K562 (cell line): ENCODE data around the gene LTBP1. TPM values are rescaled to one million over a fixed set of nuclear protein-coding genes. Genes with fewer than 3 reads are reported as not detected.
A peak's percentile ranks its signal among the peaks of the same experiment; 100 is the strongest.

Experiments
- CBFA2T3 ChIP-seq: fragments of 450-650 bp; IDR thresholded peaks from 2 replicates; pipeline ENCODE4 v1.6.1; 2017
- CEBPB ChIP-seq: fragments of 450-650 bp; IDR thresholded peaks from 2 replicates; pipeline ENCODE4 v1.6.1; 2016; ENCODE audit warnings: missing genetic modification characterization, missing compliant biosample characterization
- DMBX1 ChIP-seq: fragments of 250-450 bp; sonication (Bioruptor Pico); IDR thresholded peaks from 2 replicates; pipeline ENCODE4 v1.8.0; 2022; ENCODE audit warnings: inconsistent platforms, mild to moderate bottlenecking, moderate library complexity, borderline replicate concordance
- ERF ChIP-seq: fragments of 450-650 bp; formaldehyde crosslinking; IDR thresholded peaks from 2 replicates; pipeline ENCODE4 v1.4.0; 2020; ENCODE audit warnings: mild to moderate bottlenecking, mixed read lengths
- HCFC1 ChIP-seq: IDR thresholded peaks from 2 replicates; pipeline ENCODE4 v1.6.1; 2012; ENCODE audit warnings: low read depth, low read length, improper control_type of control experiment
- MEF2D ChIP-seq: conservative IDR thresholded peaks from 2 replicates; pipeline ENCODE4 v1.6.1; 2016; ENCODE audit warnings: low read depth, missing genetic modification characterization, missing compliant biosample characterization
- MXI1 ChIP-seq: IDR thresholded peaks from 2 replicates; pipeline ENCODE4 v1.6.1; 2011; ENCODE audit warnings: low read depth, mild to moderate bottlenecking, improper control_type of control experiment, low read length
- NCOA1 ChIP-seq: fragments of 450-650 bp; IDR thresholded peaks from 2 replicates; pipeline ENCODE4 v1.6.1; 2016; ENCODE audit warnings: low read depth
- RCOR1 ChIP-seq, 2 experiments: IDR thresholded peaks; 2 replicates each; pipeline ENCODE4 v1.6.1; 2012; ENCODE audit warnings: low read depth in 2 of 2, low read length in 2 of 2, borderline replicate concordance in 1 of 2, improper control_type of control experiment in 1 of 2
- SMARCA4 ChIP-seq: fragments of 450-650 bp; IDR thresholded peaks from 2 replicates; pipeline ENCODE4 v1.6.1; 2016
- SMARCC2 ChIP-seq: fragments of 450-650 bp; IDR thresholded peaks from 2 replicates; pipeline ENCODE4 v1.6.1; 2017; ENCODE audit warnings: antibody characterized with exemption, moderate library complexity, mild to moderate bottlenecking, low read depth
- SRSF3 ChIP-seq: fragments of 200-400 bp; formaldehyde crosslinking; IDR thresholded peaks from 2 replicates; pipeline ENCODE4 v1.6.1; 2016; ENCODE audit warnings: mild to moderate bottlenecking, low read length, moderate library complexity; ENCODE audit not compliant: insufficient read depth
- SUPT5H ChIP-seq: fragments of 450-650 bp; IDR thresholded peaks from 2 replicates; pipeline ENCODE4 v1.6.1; 2016
- TCF3 ChIP-seq: sonication (generic); formaldehyde crosslinking; IDR thresholded peaks from 2 replicates; pipeline ENCODE4 v1.4.0; 2020; ENCODE audit warnings: mild to moderate bottlenecking, missing genetic modification reagents
- polyA plus RNA-seq, 8 experiments: library from polyadenylated mRNA; depleted of rRNA in 4 of 8; stranded (reverse) in 5 of 8; unstranded in 3 of 8; fragments of >200 nt; fragmentation: Nextera tagmentation in 2 of 8; fragmentation: Illumina TruSeq in 1 of 8; extraction: Ambion mirVana in 2 of 8; extraction: Trizol in 1 of 8; gene quantifications; 2 replicates each; pipeline versions ENCODE4 v1.2.1 to v1.2.3, GENCODE V29; 2011 to 2014; ENCODE audit warnings: inconsistent platforms in 1 of 8, missing spikeins in 1 of 8
- total RNA-seq, 7 experiments: library from RNA; depleted of rRNA in 6 of 7; stranded (reverse); fragments of >200 nt in 6 of 7; fragmentation: Illumina TruSeq in 2 of 7; extraction: Trizol in 2 of 7; gene quantifications; 2 replicates each; pipeline versions ENCODE4 v1.2.1 to v1.2.3, GENCODE V29; 2011 to 2021; ENCODE audit warnings: low replicate concordance in 1 of 7
- TF ChIP-seq, protein P1 (sequence below), 2 experiments: IDR thresholded peaks; 2 replicates each; pipeline ENCODE4 v1.6.1; 2012; ENCODE audit warnings: improper control_type of control experiment in 2 of 2, low read depth in 2 of 2, low read length in 2 of 2, borderline replicate concordance in 1 of 2
- TF ChIP-seq, protein P2 (sequence below): sonication (generic); formaldehyde crosslinking; IDR thresholded peaks from 2 replicates; pipeline ENCODE4 v1.8.0; 2023; ENCODE audit warnings: missing genetic modification reagents, mild to moderate bottlenecking, borderline replicate concordance
- TF ChIP-seq, protein P3 (sequence below): fragments of 150-350 bp; IDR thresholded peaks from 2 replicates; pipeline ENCODE4 v1.6.1; 2014; ENCODE audit warnings: low read depth, mild to moderate bottlenecking, low read length, borderline replicate concordance

LTBP1 gene
- total and polyA plus RNA-seq, 9 of the 15 experiments (the other 6 are each of a cell fraction or from before 2014, with no cell fraction given) = 3.6 to 16.4 (median 8.5) TPM

DNA sequence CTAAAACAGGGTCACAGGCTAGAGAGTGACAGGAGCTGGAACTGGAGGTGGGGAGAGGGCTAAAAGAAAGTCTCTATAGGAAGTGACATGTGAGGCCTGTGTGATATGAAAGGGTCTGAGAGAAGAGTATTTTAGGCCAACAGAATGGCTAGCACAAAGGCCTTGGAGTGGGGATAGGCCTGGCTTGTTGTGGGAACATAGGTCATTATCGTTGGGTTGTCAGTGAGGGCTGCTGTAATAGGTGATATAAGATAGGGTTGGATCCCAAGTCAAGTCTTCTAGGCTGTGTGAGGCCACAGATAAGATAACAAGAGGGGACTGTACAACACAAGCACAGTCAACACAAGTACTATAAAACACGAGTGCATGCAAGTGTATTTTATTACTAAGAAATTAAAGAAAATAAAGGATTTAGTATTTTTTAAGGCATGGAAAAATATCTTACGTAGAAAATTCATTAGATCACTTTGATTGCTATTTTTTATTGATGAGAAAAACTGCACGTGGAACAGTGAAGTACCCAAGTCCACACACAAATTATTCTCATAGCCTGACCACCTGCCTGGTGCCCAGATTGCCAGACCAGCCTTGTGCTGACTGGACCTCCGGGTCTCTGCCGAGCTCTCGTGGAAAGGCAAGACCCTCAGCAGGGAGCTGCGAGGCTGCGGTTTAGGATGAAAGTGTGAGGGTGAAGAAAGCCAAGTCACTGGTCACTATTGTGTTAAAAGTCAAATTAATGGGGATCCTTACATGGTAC lies 14.1 kb downstream of the LTBP1 start (continued):
- TF ChIP-seq, protein P1, sequence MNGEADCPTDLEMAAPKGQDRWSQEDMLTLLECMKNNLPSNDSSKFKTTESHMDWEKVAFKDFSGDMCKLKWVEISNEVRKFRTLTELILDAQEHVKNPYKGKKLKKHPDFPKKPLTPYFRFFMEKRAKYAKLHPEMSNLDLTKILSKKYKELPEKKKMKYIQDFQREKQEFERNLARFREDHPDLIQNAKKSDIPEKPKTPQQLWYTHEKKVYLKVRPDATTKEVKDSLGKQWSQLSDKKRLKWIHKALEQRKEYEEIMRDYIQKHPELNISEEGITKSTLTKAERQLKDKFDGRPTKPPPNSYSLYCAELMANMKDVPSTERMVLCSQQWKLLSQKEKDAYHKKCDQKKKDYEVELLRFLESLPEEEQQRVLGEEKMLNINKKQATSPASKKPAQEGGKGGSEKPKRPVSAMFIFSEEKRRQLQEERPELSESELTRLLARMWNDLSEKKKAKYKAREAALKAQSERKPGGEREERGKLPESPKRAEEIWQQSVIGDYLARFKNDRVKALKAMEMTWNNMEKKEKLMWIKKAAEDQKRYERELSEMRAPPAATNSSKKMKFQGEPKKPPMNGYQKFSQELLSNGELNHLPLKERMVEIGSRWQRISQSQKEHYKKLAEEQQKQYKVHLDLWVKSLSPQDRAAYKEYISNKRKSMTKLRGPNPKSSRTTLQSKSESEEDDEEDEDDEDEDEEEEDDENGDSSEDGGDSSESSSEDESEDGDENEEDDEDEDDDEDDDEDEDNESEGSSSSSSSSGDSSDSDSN (IDR thresholded peaks at IDR 0.05; ENCODE audit: borderline replicate concordance in 1 of 2, low read depth in 2 of 2, low read length in 2 of 2) = no peak; a peak in 1 of 4 replicates
- TF ChIP-seq ERF (no peak), NCOA1 (peak; percentile 82; the same call in 1 of the 2 replicates), DMBX1 (peak; percentile 15; the same call in 1 of the 2 replicates), SUPT5H (no peak), SRSF3 (no peak), MEF2D (tag) (0 out of 2 replicates have a peak, but pooled peaks have one; percentile 24), RCOR1 (IDR thresholded peaks at IDR 0.05; ENCODE audit: borderline replicate concordance in 1 of 2, low read depth in 2 of 2, low read length in 2 of 2) (peak in 1 of 2 experiments; percentile 90; a peak in 3 of 4 replicates), TCF3 (CRISPR knock-in tag) (peak; percentile 97), SMARCC2 (peak; percentile 94), SMARCA4 (peak; percentile 97), MXI1 (no peak), CBFA2T3 (peak; percentile 99), HCFC1 (no peak), CEBPB (tag) (no peak)
- TF ChIP-seq, protein P2, sequence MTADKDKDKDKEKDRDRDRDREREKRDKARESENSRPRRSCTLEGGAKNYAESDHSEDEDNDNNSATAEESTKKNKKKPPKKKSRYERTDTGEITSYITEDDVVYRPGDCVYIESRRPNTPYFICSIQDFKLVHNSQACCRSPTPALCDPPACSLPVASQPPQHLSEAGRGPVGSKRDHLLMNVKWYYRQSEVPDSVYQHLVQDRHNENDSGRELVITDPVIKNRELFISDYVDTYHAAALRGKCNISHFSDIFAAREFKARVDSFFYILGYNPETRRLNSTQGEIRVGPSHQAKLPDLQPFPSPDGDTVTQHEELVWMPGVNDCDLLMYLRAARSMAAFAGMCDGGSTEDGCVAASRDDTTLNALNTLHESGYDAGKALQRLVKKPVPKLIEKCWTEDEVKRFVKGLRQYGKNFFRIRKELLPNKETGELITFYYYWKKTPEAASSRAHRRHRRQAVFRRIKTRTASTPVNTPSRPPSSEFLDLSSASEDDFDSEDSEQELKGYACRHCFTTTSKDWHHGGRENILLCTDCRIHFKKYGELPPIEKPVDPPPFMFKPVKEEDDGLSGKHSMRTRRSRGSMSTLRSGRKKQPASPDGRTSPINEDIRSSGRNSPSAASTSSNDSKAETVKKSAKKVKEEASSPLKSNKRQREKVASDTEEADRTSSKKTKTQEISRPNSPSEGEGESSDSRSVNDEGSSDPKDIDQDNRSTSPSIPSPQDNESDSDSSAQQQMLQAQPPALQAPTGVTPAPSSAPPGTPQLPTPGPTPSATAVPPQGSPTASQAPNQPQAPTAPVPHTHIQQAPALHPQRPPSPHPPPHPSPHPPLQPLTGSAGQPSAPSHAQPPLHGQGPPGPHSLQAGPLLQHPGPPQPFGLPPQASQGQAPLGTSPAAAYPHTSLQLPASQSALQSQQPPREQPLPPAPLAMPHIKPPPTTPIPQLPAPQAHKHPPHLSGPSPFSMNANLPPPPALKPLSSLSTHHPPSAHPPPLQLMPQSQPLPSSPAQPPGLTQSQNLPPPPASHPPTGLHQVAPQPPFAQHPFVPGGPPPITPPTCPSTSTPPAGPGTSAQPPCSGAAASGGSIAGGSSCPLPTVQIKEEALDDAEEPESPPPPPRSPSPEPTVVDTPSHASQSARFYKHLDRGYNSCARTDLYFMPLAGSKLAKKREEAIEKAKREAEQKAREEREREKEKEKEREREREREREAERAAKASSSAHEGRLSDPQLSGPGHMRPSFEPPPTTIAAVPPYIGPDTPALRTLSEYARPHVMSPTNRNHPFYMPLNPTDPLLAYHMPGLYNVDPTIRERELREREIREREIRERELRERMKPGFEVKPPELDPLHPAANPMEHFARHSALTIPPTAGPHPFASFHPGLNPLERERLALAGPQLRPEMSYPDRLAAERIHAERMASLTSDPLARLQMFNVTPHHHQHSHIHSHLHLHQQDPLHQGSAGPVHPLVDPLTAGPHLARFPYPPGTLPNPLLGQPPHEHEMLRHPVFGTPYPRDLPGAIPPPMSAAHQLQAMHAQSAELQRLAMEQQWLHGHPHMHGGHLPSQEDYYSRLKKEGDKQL (CRISPR knock-in tag) = no peak
- TF ChIP-seq, protein P3, sequence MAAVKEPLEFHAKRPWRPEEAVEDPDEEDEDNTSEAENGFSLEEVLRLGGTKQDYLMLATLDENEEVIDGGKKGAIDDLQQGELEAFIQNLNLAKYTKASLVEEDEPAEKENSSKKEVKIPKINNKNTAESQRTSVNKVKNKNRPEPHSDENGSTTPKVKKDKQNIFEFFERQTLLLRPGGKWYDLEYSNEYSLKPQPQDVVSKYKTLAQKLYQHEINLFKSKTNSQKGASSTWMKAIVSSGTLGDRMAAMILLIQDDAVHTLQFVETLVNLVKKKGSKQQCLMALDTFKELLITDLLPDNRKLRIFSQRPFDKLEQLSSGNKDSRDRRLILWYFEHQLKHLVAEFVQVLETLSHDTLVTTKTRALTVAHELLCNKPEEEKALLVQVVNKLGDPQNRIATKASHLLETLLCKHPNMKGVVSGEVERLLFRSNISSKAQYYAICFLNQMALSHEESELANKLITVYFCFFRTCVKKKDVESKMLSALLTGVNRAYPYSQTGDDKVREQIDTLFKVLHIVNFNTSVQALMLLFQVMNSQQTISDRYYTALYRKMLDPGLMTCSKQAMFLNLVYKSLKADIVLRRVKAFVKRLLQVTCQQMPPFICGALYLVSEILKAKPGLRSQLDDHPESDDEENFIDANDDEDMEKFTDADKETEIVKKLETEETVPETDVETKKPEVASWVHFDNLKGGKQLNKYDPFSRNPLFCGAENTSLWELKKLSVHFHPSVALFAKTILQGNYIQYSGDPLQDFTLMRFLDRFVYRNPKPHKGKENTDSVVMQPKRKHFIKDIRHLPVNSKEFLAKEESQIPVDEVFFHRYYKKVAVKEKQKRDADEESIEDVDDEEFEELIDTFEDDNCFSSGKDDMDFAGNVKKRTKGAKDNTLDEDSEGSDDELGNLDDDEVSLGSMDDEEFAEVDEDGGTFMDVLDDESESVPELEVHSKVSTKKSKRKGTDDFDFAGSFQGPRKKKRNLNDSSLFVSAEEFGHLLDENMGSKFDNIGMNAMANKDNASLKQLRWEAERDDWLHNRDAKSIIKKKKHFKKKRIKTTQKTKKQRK = no peak
